Left ventricle myocardium inferior (tissue), 1 donor: ENCODE results near the gene GNAQ. TPM values are rescaled to one million over a fixed set of nuclear protein-coding genes. Genes with fewer than 3 reads are reported as not detected.

ENCODE experiments used
- DNase-seq: peaks from one replicate; pipeline ENCODE4 v3.0.0-alpha.2; 2020
- H3K27ac ChIP-seq: fragments of 200-600 bp; replicated peaks from 2 replicates; pipeline ENCODE4 v1.8.0; 2021
- H3K27me3 ChIP-seq: fragments of 200-600 bp; 2 replicates; pipeline ENCODE4 v1.8.0; 2021; ENCODE audit warnings: low read depth
- H3K36me3 ChIP-seq: fragments of 200-600 bp; 2 replicates; pipeline ENCODE4 v1.8.0; 2021
- H3K4me1 ChIP-seq: fragments of 200-600 bp; 2 replicates; pipeline ENCODE4 v1.8.0; 2021
- H3K4me3 ChIP-seq: fragments of 200-600 bp; 2 replicates; pipeline ENCODE4 v1.8.0; 2021; ENCODE audit warnings: mild to moderate bottlenecking, moderate library complexity
- H3K9me3 ChIP-seq: fragments of 200-600 bp; replicated peaks from 2 replicates; pipeline ENCODE4 v1.8.0; 2021
- intact Hi-C: fragments of 100-400 bp; cut with micrococcal nuclease; formaldehyde crosslinking; loops from one replicate; pipeline ENCODE4 v1.11.0; 2022
- total RNA-seq: library from RNA; stranded (reverse); fragmentation: NEBNext Ultra II Directional; extraction: Animal tissue kit (Norgen Biotek cat#: 25700); gene quantifications from one replicate; pipeline ENCODE4 v1.2.1, GENCODE V29; 2021
- TF ChIP-seq, protein P1 (sequence below): fragments of 200-600 bp; IDR thresholded peaks from 2 replicates; pipeline ENCODE4 v1.8.0; 2021; ENCODE audit warnings: antibody characterized with exemption, mild to moderate bottlenecking, borderline replicate concordance
- donor health status: DM: no; HTN: yes; CAD: no; lungs with severe emphysema.

Gene GNAQ
- total RNA-seq, 1 donor from 2014 or later: 15.2 TPM

DNA sequence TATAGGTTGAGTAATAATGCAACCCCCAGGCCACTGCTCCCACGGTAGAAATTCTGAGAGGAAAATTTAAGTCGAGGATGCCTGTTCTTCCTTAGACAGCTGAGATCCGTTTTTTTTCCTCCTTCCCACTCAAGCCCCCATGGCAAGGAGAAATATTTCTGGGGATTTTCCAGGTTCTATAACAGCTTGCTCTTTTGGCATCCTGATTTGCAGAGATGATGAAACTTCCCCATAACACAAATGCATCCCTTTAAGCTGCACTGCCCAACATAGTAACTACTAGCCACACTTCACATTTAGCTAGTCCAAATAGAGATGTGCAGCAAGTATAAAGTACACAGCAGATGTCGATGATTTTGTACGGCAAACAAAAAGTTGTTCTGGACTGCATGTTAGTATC lies 351.0 kb downstream of the GNAQ start:
- intact Hi-C loops: no loop called here

DNA sequence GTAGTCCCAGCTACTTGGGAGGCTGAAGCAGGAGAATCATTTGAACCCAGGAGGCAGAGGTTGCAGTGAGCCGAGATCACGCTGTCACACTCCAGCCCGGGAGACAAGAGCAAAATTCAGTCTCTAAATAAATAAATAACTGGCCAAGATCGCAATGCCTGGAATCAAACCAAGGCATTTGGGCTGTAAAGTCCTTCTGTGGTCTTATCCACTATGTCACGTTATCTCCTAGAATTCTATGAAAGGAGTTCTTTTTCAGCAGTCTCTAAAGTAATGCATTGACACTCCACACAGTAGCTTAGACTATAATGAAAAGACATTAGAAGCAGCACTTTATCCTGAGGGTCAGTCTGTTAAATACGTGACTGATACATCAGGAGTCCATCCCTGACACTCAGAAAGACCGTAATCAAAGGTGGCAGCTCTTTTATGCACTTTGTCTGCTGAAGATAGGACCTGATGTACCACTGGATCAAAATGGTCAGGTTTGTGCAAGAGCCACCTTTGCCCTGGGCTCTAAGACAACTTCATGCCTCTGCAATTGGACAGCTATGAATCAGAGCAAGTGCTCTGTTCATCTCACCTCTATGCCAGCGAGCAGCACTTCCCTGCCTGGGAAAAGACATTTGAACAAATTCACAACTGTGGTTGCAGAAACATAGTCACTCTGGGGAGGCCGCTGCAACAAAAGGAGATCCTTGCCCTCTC lies 351.8 kb downstream of the GNAQ start:
- Histone ChIP-seq H3K36me3 (no peaks in the 10 kb centered on the region), H3K9me3 (peaks cover 3% of the 10 kb centered on the region), H3K27ac (no peak overlapping the region), H3K4me1 (no peaks in the 10 kb centered on the region), H3K4me3 (no peak overlapping the region), H3K27me3 (no peaks in the 10 kb centered on the region)
- DNase-seq: no peak
- intact Hi-C loops: no loop called here
- TF ChIP-seq, protein P1, sequence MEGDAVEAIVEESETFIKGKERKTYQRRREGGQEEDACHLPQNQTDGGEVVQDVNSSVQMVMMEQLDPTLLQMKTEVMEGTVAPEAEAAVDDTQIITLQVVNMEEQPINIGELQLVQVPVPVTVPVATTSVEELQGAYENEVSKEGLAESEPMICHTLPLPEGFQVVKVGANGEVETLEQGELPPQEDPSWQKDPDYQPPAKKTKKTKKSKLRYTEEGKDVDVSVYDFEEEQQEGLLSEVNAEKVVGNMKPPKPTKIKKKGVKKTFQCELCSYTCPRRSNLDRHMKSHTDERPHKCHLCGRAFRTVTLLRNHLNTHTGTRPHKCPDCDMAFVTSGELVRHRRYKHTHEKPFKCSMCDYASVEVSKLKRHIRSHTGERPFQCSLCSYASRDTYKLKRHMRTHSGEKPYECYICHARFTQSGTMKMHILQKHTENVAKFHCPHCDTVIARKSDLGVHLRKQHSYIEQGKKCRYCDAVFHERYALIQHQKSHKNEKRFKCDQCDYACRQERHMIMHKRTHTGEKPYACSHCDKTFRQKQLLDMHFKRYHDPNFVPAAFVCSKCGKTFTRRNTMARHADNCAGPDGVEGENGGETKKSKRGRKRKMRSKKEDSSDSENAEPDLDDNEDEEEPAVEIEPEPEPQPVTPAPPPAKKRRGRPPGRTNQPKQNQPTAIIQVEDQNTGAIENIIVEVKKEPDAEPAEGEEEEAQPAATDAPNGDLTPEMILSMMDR: no peak

More for the DNA sequence above, 351.0 kb downstream of the GNAQ start:
- Histone ChIP-seq H3K27ac (no peak overlapping the region), H3K4me1 (no peaks in the 10 kb centered on the region), H3K9me3 (peaks cover 3% of the 10 kb centered on the region), H3K4me3 (no peak overlapping the region), H3K27me3 (no peaks in the 10 kb centered on the region), H3K36me3 (no peaks in the 10 kb centered on the region)
- TF ChIP-seq, protein P1: no peak
- no peak for DNase-seq

DNA sequence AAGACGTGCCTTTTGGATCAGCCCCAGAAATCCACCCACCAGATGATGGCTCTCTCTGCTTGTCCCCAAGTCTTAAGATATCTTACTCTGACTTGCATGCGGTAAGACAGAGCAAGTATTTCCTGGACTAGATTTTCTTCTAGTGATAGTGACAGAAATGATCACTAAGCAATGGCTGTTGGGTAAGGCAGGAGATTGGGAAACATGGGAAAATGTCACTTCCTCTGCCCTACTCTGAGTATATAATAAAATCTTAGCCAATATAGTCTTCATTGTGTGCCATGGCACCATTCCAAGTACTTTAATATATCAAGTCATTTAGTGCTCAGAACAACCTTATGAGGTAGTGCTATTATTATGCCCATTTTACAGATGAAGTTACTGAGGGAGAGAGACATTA lies 352.5 kb downstream of the GNAQ start:
- no peaks in the 10 kb centered on the region for H3K4me1 ChIP-seq
- TF ChIP-seq, protein P1: no peak
- DNase-seq: no peak
- no peak overlapping the region for H3K4me3 ChIP-seq
- H3K27me3 ChIP-seq: no peaks in the 10 kb centered on the region
- peaks cover 3% of the 10 kb centered on the region for H3K9me3 ChIP-seq
- no peaks in the 10 kb centered on the region for H3K36me3 ChIP-seq
- intact Hi-C loops: no loop called here
- no peak overlapping the region for H3K27ac ChIP-seq

DNA sequence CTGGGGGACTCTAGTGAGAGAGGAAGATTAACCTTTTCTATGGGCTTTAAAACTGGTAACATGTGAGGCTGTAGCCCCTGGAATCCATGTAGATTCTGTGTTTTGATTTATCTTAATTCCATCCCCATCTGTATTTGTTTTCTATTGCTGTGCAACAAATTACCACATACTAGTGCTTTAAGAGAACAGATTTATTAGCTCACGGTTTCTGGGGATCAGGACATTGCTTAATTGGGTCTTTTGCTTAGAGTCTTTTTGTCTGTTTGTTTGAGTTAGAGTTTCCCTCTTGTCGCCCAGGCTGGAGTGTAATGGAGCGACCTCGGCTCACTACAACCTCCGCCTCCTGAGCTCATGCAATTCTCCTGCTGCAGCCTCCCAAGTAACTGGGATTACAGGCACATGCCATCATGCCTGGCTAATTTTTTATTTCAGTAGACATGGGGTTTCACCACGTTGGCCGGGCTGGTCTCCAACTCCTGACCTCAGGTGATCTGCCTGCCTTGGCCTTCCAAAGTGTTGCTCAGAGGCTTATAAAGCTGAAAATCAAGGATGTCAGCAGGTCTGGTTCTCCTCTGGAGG lies 353.6 kb downstream of the GNAQ start:
- Histone ChIP-seq H3K27ac (no peak overlapping the region), H3K4me1 (peaks cover 3% of the 10 kb centered on the region), H3K4me3 (no peak overlapping the region), H3K27me3 (no peaks in the 10 kb centered on the region), H3K36me3 (no peaks in the 10 kb centered on the region), H3K9me3 (no peaks in the 10 kb centered on the region)
- intact Hi-C loops: no loop called here
- TF ChIP-seq, protein P1: no peak
- no peak for DNase-seq

DNA sequence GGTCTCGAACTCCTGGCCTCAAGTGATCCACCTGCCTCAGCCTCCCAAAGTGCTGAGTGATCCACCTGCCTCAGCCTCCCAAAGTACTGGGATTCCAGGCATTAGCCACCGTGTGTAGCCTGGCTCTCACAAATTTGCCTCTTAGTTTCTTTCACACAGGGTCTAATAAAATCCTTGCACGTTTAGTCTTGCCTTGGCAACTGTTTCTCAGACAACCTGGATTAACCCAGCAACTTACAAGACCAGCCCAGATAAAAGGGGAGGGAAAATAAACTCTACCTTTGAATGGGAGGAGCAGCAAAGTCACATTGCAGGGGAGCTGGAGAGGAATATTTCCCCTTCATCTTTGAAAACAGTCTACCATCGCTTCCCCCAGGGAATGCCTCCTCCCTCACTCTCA lies 354.2 kb downstream of the GNAQ start:
- DNase-seq: no peak
- H3K36me3 ChIP-seq: no peaks in the 10 kb centered on the region
- TF ChIP-seq, protein P1: no peak
- H3K4me3 ChIP-seq: no peak overlapping the region
- H3K27ac ChIP-seq: no peak overlapping the region
- no peaks in the 10 kb centered on the region for H3K9me3 ChIP-seq
- no peaks in the 10 kb centered on the region for H3K27me3 ChIP-seq
- peaks cover 3% of the 10 kb centered on the region for H3K4me1 ChIP-seq
- intact Hi-C loops: no loop called here
